Measurements from ENCODE around the gene ABHD16A.
A peak's percentile ranks its signal among the peaks of the same experiment; 100 is the strongest.
"Not testable (repeated sequence)": the region's sequence is repeated elsewhere in the genome, so short reads cannot be mapped to it uniquely, and the experiment has no call there.

Gene ABHD16A

DNA sequence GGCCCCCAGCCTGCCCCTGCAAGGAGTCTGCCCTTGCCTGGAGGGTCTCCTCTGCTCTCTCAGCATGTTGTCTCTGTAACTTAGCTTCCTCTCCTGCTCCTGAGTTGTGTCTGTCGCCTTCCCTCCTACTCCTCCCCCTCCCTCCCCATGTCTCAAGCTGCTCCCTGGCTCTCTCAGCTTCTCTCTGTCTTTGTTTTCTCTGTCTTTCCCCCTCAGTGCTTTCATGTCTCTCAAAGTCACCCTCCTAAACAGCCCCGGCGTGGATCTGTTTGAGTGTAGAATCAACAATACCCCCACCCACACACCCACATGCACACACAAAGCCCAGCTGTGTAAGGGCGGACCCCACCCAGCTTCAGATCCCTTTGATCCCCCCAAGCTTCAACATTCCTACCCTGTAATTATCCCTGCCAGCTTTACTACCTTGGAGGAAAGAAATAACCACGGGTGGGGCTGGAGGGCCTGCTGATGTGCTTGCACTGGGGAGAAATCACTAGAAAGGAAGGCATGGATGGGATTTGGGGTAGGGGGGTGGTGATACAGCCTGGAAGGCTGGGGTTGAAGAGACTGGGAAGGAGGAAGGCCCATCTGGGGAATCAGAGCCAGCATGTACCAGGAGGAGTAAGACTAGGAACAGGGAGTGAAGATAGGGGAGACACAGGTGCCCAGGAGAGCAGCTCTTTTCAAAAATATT, 11.0 kb upstream of the ABHD16A start:
- no peak for DNase-seq (ENCODE audit: low read depth in 2 of 2)

GRCh38 chr6:31713465-31713864, 10.3 kb upstream of the ABHD16A start:
- DNase-seq (ENCODE audit: low read depth in 2 of 2), result no peak

DNA sequence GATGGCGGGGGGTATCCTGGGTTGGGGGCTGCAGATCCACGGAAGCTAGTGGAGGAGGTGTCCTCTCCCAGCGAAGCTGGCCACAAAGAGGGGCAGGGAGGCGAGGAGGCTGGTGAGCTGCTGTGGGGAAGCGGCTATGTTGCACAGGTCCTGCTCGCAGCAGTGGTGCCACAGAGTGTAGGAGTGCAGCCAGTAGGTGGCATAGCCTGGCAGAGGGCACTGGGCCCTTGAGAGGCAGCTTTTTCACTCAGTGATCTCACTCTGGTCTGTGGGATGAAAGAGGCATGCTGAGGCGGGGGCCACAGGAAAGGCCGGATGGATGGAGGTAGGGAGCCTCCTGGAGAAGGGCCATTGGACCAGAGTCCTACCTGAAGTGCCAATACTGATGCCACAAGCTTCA, 9.2 kb upstream of the ABHD16A start:
- DNase-seq (ENCODE audit: low read depth in 2 of 2), result no peak

GRCh38 chr6:31711233-31711632, 8.1 kb upstream of the ABHD16A start:
- DNase-seq (ENCODE audit: low read depth in 2 of 2), result no peak

GRCh38 chr6:31710523-31711219, 7.5 kb upstream of the ABHD16A start:
- no peak for DNase-seq (ENCODE audit: low read depth in 2 of 2)

GRCh38 chr6:31709157-31709556, 6.0 kb upstream of the ABHD16A start:
- not testable (repeated sequence) for DNase-seq (ENCODE audit: low read depth in 2 of 2)

DNA sequence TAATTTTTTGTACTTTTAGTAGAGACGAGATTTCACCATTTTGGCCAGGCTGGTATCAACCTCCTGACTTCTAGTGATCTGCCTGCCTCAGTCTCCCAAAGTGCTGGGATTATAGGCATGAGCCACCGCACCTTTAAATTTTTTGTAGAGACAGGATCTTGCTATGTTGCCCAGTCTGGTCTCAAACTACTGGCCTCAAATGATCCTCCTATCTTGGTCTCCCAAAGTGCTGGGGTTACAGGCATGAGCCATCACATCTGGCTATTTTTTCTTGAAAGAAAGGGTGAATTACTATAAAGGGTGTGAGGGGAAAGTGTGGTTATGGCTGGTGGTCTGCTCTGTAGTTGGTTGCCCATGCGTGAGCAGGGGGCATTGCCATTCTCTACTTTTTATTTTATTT, 5.1 kb upstream of the ABHD16A start:
- no peak for DNase-seq (ENCODE audit: low read depth in 2 of 2)

DNA sequence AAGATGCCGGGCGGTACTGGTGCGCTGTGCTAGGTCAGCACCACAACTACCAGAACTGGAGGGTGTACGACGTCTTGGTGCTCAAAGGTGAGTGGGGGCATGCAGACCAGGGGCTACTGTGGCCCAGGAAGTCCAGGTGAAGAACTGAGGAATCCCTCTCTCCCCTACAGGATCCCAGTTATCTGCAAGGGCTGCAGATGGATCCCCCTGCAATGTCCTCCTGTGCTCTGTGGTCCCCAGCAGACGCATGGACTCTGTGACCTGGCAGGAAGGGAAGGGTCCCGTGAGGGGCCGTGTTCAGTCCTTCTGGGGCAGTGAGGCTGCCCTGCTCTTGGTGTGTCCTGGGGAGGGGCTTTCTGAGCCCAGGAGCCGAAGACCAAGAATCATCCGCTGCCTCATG, 4.6 kb upstream of the ABHD16A start:
- DNase-seq (ENCODE audit: low read depth in 2 of 2), result no peak

- no peak for DNase-seq (ENCODE audit: low read depth in 2 of 2)
Observed at GRCh38 chr6:31706599-31706998, 3.5 kb upstream of the ABHD16A start, which contains the start of gene LY6G6F. Gene LY6G6F (plus strand): TSS chr6:31706866. CDS start chr6:31706907, 41 bp downstream.

DNA sequence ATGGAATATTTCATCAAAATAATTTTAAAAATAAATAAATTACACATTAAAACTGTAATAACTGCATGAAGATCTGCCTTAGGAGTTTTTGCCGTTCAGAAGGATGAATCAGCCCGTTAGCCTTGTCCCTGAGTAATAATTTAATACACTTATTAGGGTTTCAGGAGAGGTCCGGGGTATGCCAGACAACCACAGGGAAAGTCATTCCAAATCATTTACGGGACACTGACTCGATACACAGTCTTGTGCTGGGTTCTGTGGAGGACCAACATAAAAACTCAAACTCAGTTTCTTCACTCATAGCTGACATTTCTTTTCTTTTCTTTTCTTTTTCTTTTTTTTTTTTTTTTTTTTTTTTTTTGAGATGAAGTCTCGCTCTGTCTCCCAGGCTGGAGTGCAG, 2.8 kb upstream of the ABHD16A start:
- no peak for DNase-seq (ENCODE audit: low read depth in 2 of 2)

- peak in 1 of 2 donors; percentile 31 for DNase-seq (ENCODE audit: low read depth in 2 of 2)
Observed at GRCh38 chr6:31702405-31702818, 712 bp downstream of the ABHD16A start.

- no peak for DNase-seq (ENCODE audit: low read depth in 2 of 2)
Observed at GRCh38 chr6:31701666-31702404, 1.3 kb downstream of the ABHD16A start.

DNA sequence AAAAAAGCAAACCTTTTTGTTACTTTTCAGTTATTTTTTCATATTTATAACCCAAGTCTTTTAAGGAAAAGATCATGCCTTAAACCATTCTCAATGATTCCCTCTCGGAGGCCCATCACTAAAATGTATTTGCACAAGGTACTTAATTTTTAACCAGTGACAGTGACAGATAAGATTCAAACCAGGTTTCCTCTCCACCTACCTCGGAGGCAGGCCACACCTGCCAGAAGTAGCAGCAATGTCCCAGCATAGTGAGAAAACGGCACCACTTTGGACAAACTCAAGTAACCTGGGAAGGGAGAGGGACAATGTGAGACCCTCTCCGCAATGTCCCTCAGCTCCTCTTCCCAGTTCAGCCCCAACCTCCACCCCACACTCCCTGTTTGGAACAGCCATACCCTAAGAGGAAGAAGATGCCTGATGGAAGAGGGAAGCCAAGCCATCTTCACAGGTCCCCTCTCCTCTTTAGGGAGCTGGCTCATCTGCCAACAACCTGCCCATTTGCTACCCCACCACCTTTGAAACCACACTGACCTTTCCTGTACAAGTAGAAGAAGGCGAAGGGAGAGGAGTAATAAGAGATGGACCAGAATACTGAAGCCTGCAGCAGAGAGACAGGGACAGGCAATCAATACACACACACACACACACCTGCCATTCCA, 2.3 kb downstream of the ABHD16A start:
- no peak for DNase-seq (ENCODE audit: low read depth in 2 of 2)

GRCh38 chr6:31697555-31697954, 5.6 kb downstream of the ABHD16A start:
- DNase-seq (ENCODE audit: low read depth in 2 of 2), result no peak

GRCh38 chr6:31693535-31693934, 9.6 kb downstream of the ABHD16A start:
- DNase-seq (ENCODE audit: low read depth in 2 of 2), result no peak

DNA sequence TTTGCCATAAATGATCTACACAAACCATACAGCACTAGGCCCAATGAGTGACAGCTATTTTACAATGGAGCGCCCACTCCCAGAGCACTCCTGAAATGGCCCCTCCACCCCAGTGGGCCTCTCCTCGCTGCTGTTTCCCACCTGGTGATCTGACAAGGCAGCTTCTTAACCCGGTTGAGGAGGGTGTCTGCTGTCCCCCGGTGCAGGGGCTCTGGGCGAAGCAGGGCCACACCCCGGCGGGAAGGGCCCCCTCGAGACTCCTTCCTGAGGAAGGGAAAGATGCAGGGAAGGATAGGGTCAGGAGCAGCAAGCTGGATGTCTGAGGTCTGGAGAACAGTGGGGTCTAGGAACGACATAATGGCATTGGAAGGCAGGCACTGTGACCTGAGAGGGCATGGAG, 10.2 kb downstream of the ABHD16A start:
- no peak for DNase-seq (ENCODE audit: low read depth in 2 of 2)

- no peak for DNase-seq (ENCODE audit: low read depth in 2 of 2)
Observed at GRCh38 chr6:31692353-31692752, 10.8 kb downstream of the ABHD16A start.

GRCh38 chr6:31691564-31692108, 11.5 kb downstream of the ABHD16A start:
- no peak for DNase-seq (ENCODE audit: low read depth in 2 of 2)

DNA sequence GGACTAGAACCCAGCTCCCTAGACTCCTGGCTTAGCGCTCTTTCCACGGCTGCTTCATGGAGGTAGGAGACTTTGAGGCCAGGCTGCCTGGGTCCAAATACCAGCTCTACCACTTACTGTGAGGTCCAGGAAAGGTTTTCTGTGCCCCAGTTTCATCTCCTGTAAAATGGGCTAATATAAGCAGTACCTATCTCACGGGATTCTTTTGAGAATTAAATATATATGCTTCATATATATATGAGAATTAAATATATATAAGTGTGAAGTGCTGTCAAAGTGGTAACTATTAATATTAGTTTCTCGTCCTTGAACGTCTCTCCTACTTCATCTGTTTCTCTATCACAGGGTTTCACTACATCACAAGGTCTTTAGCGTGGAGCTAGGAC, 12.1 kb downstream of the ABHD16A start:
- no peak for DNase-seq (ENCODE audit: low read depth in 2 of 2)

DNA sequence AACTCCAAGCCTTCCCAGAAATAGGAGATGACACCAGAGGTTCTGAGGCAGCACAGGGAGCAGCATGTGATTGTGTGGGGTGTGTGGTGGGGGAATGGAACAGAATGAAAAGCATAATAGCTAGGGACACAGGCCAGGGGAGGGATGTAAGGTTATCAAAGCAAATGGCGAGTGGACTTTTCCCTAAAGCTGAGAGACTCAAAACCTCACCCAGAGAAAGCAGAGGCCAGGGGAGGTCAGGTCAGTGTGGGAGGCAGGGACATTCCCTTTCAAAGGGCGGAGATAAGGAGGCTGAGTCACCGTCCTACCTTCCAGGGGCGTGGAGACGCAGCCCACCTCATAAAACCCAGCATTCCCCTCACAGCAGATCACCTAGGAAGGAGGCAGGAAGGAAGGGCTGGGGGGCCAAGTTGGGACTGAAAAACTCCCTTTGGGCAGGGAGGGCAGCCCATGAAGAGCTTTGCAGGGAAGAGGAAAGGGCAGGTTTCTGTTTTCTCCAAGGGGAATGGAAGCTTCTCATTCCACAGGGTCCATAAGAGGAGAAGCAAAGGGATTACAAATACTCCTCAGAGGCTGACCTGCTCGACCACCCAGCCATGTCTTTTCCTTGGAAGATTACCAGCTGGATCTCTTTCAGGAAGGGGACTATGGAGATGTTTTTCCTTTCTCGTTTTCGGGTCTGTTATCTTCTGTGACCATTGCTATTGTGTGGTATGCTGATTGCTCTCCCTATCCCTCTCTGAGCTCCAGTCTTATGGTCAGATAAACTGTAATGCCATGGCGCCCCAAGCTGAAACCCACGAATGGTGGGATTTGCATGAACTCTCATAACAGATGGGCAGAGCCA, 12.7 kb downstream of the ABHD16A start:
- DNase-seq (ENCODE audit: low read depth in 2 of 2), result no peak
